GM18498 (cell line): Measurements from ENCODE around the gene TRAPPC2L.
"Not testable (repeated sequence)": the region's sequence is repeated elsewhere in the genome, so short reads cannot be mapped to it uniquely, and the experiment has no call there.

Experiments
- ATAC-seq: cut with Tn5 transposase; IDR thresholded peaks from one replicate; pipeline ENCODE4 v1.9.1; 2021; ENCODE audit warnings: mild to moderate bottlenecking, moderate library complexity; ENCODE audit not compliant: unreplicated experiment

The TRAPPC2L gene

GRCh38 chr16:88888461-88889387 lies 31.8 kb downstream of the TRAPPC2L start:
- ATAC-seq, result no peak

GRCh38 chr16:88889702-88890352 lies 32.9 kb downstream of the TRAPPC2L start:
- not testable (repeated sequence) for ATAC-seq

- ATAC-seq, result no peak
Measured at GRCh38 chr16:88891083-88891482, 34.2 kb downstream of the TRAPPC2L start.

- no peak for ATAC-seq
Measured at GRCh38 chr16:88892065-88892464, 35.1 kb downstream of the TRAPPC2L start.

- no peak for ATAC-seq
Measured at GRCh38 chr16:88893127-88893968, 36.4 kb downstream of the TRAPPC2L start.

- ATAC-seq, result not testable (repeated sequence)
Measured at GRCh38 chr16:88894266-88894665, 37.3 kb downstream of the TRAPPC2L start.

GRCh38 chr16:88894681-88895300 lies 37.9 kb downstream of the TRAPPC2L start:
- no peak for ATAC-seq

- ATAC-seq, result no peak
Measured at GRCh38 chr16:88895335-88895734, 38.4 kb downstream of the TRAPPC2L start.

GRCh38 chr16:88896238-88897070 lies 39.5 kb downstream of the TRAPPC2L start:
- ATAC-seq, result no peak

- no peak for ATAC-seq
Measured at GRCh38 chr16:88897696-88898425, 40.9 kb downstream of the TRAPPC2L start.

- no peak for ATAC-seq
Measured at GRCh38 chr16:88899901-88900661, 43.2 kb downstream of the TRAPPC2L start.

- no peak for ATAC-seq
Measured at GRCh38 chr16:88900662-88901052, 43.7 kb downstream of the TRAPPC2L start.

GRCh38 chr16:88901718-88902337 lies 44.9 kb downstream of the TRAPPC2L start:
- no peak for ATAC-seq

GRCh38 chr16:88902744-88903143 lies 45.8 kb downstream of the TRAPPC2L start:
- no peak for ATAC-seq

GRCh38 chr16:88903267-88903666 lies 46.3 kb downstream of the TRAPPC2L start:
- ATAC-seq, result no peak

GRCh38 chr16:88904676-88905365 lies 47.9 kb downstream of the TRAPPC2L start:
- ATAC-seq, result no peak

- ATAC-seq, result no peak
Measured at GRCh38 chr16:88905563-88905962, 48.6 kb downstream of the TRAPPC2L start.
